HG02840 (cell line): Measurements from ENCODE around the gene C2orf42.
"Not testable (repeated sequence)": the region's sequence is repeated elsewhere in the genome, so short reads cannot be mapped to it uniquely, and the experiment has no call there.

Experiments used
- ATAC-seq: cut with Tn5 transposase; IDR thresholded peaks from one replicate; pipeline ENCODE4 v1.9.1; 2021; ENCODE audit warnings: mild to moderate bottlenecking, moderate library complexity, moderate number of reproducible peaks; ENCODE audit not compliant: unreplicated experiment, low FRiP score

C2orf42 gene

GRCh38 chr2:70190418-70191243 lies at the start of gene C2orf42:
TSS of gene C2orf42 (minus strand) at chr2:70191019. CDS start at chr2:70181985, 9,034 bp downstream.
- ATAC-seq = peak; percentile 87

DNA sequence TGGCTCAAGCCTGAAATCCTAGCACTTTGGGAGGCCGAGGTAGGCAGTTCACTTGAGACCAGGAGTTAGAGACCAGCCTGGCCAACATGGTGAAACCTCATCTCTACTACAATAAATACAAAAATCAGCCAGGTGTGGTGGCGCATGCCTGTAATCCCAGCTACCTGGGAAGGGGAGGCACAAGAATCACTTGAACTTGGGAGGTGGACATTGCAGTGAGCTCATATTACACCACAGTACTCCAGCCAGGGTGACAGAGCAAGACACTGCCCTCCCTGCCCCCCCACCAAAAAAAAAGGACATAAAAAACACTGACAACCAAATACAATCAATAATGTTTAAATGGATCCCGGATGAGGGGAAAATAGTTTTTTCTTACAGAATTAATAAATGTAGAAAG lies 49.8 kb upstream of the C2orf42 start:
- ATAC-seq = no peak

- ATAC-seq = no peak
Measured at GRCh38 chr2:70233926-70234325, 43.1 kb upstream of the C2orf42 start.

DNA sequence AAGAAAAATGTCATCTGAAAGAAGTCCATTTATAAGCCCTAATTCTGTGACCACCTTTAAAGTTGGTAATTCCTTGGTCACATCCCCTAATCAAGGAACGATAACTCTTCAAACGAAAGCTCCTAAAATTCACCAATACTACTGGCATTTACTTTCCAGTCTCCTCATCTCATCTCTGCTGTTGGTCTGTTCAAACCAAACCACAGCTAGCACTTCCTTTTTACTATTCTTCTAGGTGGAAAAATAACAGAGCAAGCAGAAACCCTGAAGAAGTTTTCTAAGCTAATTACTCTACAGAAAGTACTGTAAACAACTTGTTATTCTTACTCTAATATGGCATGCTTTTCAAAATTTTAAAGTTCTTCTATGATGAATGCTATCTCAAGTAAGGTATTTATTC lies 36.0 kb upstream of the C2orf42 start:
- ATAC-seq = no peak

GRCh38 chr2:70223305-70223704 lies 32.5 kb upstream of the C2orf42 start:
- ATAC-seq = not testable (repeated sequence)

GRCh38 chr2:70214953-70215549 lies 24.2 kb upstream of the C2orf42 start:
- no peak for ATAC-seq

- ATAC-seq = no peak
Measured at GRCh38 chr2:70214365-70214764, 23.5 kb upstream of the C2orf42 start.

GRCh38 chr2:70212298-70212932 lies 21.6 kb upstream of the C2orf42 start:
- no peak for ATAC-seq

- no peak for ATAC-seq
Measured at GRCh38 chr2:70211595-70211994, 20.8 kb upstream of the C2orf42 start.

- ATAC-seq = no peak
Measured at GRCh38 chr2:70204452-70204851, 13.6 kb upstream of the C2orf42 start.

DNA sequence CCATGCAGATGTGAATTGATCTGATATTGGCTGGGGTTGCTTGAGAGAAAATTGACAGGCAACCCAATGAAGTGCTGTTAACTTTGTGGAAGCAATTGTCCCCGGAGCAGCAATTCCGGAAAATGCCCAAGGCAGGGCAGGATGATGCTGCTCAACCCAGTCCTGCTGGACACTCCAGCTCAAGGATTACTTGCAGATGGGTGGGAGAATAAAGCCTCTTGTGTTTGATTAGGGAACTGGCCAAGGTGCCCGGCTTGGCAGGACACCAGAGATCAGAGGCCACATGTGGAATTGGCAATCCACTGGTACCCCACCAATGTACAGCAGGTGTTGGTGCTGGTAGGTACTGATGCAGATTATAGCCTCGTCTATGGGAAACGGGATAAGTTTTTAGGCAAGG lies 12.3 kb upstream of the C2orf42 start:
- no peak for ATAC-seq

GRCh38 chr2:70202236-70202806 lies 11.5 kb upstream of the C2orf42 start:
- no peak for ATAC-seq

DNA sequence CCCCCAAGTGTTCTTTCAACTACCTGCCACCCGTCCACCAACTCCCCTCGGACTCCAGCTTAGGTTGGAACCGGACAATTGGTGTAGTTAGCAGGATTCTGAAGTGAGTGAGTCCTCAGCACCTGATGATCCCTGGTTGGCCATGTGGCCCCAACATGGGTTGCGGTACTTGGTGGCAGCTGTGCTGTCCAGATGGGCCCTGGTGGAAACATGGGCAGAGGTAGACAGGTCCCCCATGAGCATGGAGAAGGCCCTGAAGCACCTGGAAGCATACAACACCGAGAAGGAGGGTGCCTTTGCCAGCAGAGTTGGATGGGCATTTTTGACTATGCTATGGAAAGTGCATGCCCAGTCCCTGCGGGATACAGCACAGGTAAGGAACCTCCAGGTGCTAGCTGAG lies 11.0 kb upstream of the C2orf42 start:
- no peak for ATAC-seq

GRCh38 chr2:70201225-70201768 lies 10.5 kb upstream of the C2orf42 start:
- no peak for ATAC-seq

DNA sequence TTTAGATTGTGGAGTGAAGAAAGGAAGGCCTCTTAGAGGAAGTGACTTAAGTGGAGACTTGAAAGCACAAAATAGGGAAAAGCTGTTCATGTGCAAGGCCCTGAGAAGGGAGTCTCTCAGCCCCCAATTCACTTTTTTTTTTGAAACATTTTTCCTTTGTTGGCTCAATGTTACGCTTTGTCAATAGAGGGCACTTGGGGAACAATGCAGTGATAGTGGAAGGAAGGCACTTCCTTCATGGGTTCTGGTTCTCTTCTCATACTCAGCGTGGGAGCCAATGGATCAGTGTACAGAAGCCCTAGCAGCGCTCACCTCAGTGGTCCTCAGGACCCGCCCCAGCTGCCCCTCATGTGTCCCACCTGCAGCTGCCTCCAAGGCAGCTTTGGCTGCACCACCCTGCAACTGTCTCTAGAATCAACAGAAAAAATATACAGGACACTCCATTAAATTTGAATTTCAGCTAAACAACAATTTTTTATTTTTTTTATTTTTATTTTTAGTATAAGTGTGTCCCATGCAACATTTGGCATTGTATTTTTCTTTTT lies 8.6 kb upstream of the C2orf42 start:
- ATAC-seq = no peak

GRCh38 chr2:70192516-70192915 lies 1.7 kb upstream of the C2orf42 start:
- no peak for ATAC-seq

GRCh38 chr2:70191244-70191735 lies 471 bp upstream of the C2orf42 start:
- ATAC-seq = no peak

GRCh38 chr2:70188460-70188859 lies 2.4 kb downstream of the C2orf42 start:
- no peak for ATAC-seq

- ATAC-seq = not testable (repeated sequence)
Measured at GRCh38 chr2:70187170-70187569, 3.6 kb downstream of the C2orf42 start.

GRCh38 chr2:70182689-70183088 lies 8.1 kb downstream of the C2orf42 start:
- ATAC-seq = no peak
